K562 (cell line): ENCODE measurements around the gene CFL1. TPM values are rescaled to one million over a fixed set of nuclear protein-coding genes. Genes with fewer than 3 reads are reported as not detected.

ENCODE experiments used
- ARHGAP35 ChIP-seq: fragments of 450-650 bp; IDR thresholded peaks from 2 replicates; pipeline ENCODE4 v1.6.1; 2018; ENCODE audit not compliant: partially characterized antibody
- CHD4 ChIP-seq: fragments of 200-600 bp; sonication (generic); IDR thresholded peaks from 3 replicates; pipeline ENCODE4 v1.6.1; 2012; ENCODE audit warnings: low read depth, mild to moderate bottlenecking, mixed read lengths, low read length, inconsistent platforms; ENCODE audit not compliant: insufficient read depth, insufficient replicate concordance, poor library complexity, severe bottlenecking
- ESRRB ChIP-seq: fragments of 250-450 bp; sonication (Bioruptor Pico); IDR thresholded peaks from 2 replicates; pipeline ENCODE4 v1.5.0; 2020; ENCODE audit warnings: mild to moderate bottlenecking, moderate library complexity, borderline replicate concordance
- ETV6 ChIP-seq, 3 experiments: fragments of 150-350 bp in 1 of 3; sonication (generic) in 1 of 3; formaldehyde crosslinking in 1 of 3; IDR thresholded peaks; 2 replicates each; pipeline versions ENCODE4 v1.6.1 to v1.8.0; 2014 to 2022; ENCODE audit warnings: borderline replicate concordance in 2 of 3, low read depth in 2 of 3, antibody characterized with exemption in 1 of 3, low read length in 1 of 3, mild to moderate bottlenecking in 1 of 3, missing genetic modification reagents in 1 of 3
- HOXB6 ChIP-seq: fragments of 250-450 bp; sonication (Bioruptor Pico); IDR thresholded peaks from 2 replicates; pipeline ENCODE4 v1.5.1; 2022; ENCODE audit warnings: mild to moderate bottlenecking, borderline replicate concordance
- MEF2A ChIP-seq: IDR thresholded peaks from 2 replicates; pipeline ENCODE4 v1.6.1; 2011; ENCODE audit warnings: low read depth, mild to moderate bottlenecking, low read length, moderate library complexity; ENCODE audit not compliant: control insufficient read depth
- NFYB ChIP-seq: IDR thresholded peaks from 2 replicates; pipeline ENCODE4 v1.6.1; 2011; ENCODE audit warnings: mild to moderate bottlenecking, moderate library complexity; ENCODE audit not compliant: insufficient read length; ENCODE audit errors: extremely low read depth
- PML ChIP-seq: IDR thresholded peaks from 2 replicates; pipeline ENCODE4 v1.6.1; 2012; ENCODE audit warnings: low read length, inconsistent platforms
- POU5F1 ChIP-seq: fragments of 150-350 bp; IDR thresholded peaks from 2 replicates; pipeline ENCODE4 v1.6.1; 2014; ENCODE audit warnings: borderline replicate concordance, low read length, low read depth, mild to moderate bottlenecking; ENCODE audit not compliant: partially characterized antibody
- PURB ChIP-seq: sonication (generic); formaldehyde crosslinking; IDR thresholded peaks from 2 replicates; pipeline ENCODE4 v1.9.0; 2021; ENCODE audit warnings: low read depth, mild to moderate bottlenecking, missing genetic modification reagents
- TBL1XR1 ChIP-seq, 2 experiments: IDR thresholded peaks; 2 replicates each; pipeline ENCODE4 v1.6.1; 2012; ENCODE audit warnings: improper control_type of control experiment in 2 of 2, low read length in 2 of 2, mild to moderate bottlenecking in 1 of 2
- ZEB2 ChIP-seq: fragments of 450-650 bp; IDR thresholded peaks from 2 replicates; pipeline ENCODE4 v1.6.1; 2016
- ZNF143 ChIP-seq: sonication (generic); formaldehyde crosslinking; IDR thresholded peaks from 2 replicates; pipeline ENCODE4 v1.9.0; 2022; ENCODE audit warnings: mild to moderate bottlenecking, missing genetic modification reagents
- ZNF324 ChIP-seq: fragments of 250-450 bp; sonication (Bioruptor Pico); IDR thresholded peaks from 2 replicates; pipeline ENCODE4 v1.4.0; 2020; ENCODE audit warnings: mild to moderate bottlenecking
- ZNF384 ChIP-seq: IDR thresholded peaks from 2 replicates; pipeline ENCODE4 v1.6.1; 2012; ENCODE audit warnings: low read depth, low read length, improper control_type of control experiment
- polyA plus RNA-seq, 8 experiments: library from polyadenylated mRNA; depleted of rRNA in 4 of 8; stranded (reverse) in 5 of 8; unstranded in 3 of 8; fragments of >200 nt; fragmentation: Nextera tagmentation in 2 of 8; fragmentation: Illumina TruSeq in 1 of 8; extraction: Ambion mirVana in 2 of 8; extraction: Trizol in 1 of 8; gene quantifications; 2 replicates each; pipeline versions ENCODE4 v1.2.1 to v1.2.3, GENCODE V29; 2011 to 2014; ENCODE audit warnings: inconsistent platforms in 1 of 8, missing spikeins in 1 of 8
- total RNA-seq, 7 experiments: library from RNA; depleted of rRNA in 6 of 7; stranded (reverse); fragments of >200 nt in 6 of 7; fragmentation: Illumina TruSeq in 2 of 7; extraction: Trizol in 2 of 7; gene quantifications; 2 replicates each; pipeline versions ENCODE4 v1.2.1 to v1.2.3, GENCODE V29; 2011 to 2021; ENCODE audit warnings: low replicate concordance in 1 of 7
- TF ChIP-seq, protein P1 (sequence below): fragments of 250-450 bp; sonication (Bioruptor Pico); IDR thresholded peaks from 2 replicates; pipeline ENCODE4 v1.5.0; 2021; ENCODE audit warnings: mild to moderate bottlenecking, moderate library complexity
- TF ChIP-seq, protein P2 (sequence below): fragments of 450-650 bp; conservative IDR thresholded peaks from 2 replicates; pipeline ENCODE4 v1.6.1; 2016; ENCODE audit warnings: missing genetic modification characterization, low read depth, mild to moderate bottlenecking, control low read depth, missing compliant biosample characterization
- TF ChIP-seq, protein P3 (sequence below): fragments of 450-650 bp; formaldehyde crosslinking; IDR thresholded peaks from 2 replicates; pipeline ENCODE4 v1.4.0; 2020; ENCODE audit warnings: mild to moderate bottlenecking
- TF ChIP-seq, protein P4 (sequence below): fragments of 450-650 bp; formaldehyde crosslinking; IDR thresholded peaks from 2 replicates; pipeline ENCODE4 v1.4.0; 2022; ENCODE audit warnings: missing genetic modification characterization

The CFL1 gene
- total and polyA plus RNA-seq, 9 of the 15 experiments (the other 6 are each of a cell fraction or from before 2014, with no cell fraction given), result 105 to 1,101 (median 859) TPM

DNA sequence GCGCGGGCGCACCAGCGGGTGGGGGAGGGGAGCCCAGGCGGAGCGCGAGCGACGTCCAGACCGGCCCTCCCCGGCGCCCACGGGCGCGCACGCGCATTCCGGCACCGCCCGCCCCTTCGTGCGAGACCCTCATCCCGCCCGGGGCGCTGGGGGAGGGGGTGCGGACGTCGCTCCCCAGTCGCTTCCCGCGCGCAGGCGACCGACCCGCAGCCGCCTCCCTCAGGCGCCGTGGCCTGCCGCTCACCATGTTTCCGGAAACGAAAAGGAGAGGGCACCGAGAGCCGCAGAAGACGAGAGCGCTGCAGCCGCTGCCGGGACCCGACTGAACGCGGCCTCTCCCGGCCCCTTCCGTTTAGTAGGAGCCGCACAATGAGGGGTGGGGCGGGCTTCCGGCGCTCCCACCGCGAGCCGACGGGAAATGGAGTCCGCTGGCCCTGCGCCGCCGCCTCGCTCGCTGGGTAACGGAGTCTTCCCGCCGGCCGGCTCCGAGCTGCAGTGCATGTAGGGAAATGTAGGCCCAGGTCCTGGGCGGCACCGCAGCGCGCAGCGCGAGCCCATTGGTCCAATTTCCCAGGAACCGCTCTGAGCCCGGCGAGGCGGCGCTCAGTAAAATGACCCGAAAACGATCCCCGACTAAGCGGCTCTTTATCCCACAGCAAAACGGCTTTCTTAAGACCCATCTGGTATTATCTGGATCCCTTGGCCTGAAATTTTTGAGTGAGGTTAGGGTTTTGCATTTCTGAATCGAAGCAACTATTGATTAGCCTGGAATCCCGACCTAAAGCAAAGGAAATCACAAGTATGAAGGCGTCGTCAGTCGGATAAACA is at the start of gene CFL1 (continued):
- TF ChIP-seq, protein P1, sequence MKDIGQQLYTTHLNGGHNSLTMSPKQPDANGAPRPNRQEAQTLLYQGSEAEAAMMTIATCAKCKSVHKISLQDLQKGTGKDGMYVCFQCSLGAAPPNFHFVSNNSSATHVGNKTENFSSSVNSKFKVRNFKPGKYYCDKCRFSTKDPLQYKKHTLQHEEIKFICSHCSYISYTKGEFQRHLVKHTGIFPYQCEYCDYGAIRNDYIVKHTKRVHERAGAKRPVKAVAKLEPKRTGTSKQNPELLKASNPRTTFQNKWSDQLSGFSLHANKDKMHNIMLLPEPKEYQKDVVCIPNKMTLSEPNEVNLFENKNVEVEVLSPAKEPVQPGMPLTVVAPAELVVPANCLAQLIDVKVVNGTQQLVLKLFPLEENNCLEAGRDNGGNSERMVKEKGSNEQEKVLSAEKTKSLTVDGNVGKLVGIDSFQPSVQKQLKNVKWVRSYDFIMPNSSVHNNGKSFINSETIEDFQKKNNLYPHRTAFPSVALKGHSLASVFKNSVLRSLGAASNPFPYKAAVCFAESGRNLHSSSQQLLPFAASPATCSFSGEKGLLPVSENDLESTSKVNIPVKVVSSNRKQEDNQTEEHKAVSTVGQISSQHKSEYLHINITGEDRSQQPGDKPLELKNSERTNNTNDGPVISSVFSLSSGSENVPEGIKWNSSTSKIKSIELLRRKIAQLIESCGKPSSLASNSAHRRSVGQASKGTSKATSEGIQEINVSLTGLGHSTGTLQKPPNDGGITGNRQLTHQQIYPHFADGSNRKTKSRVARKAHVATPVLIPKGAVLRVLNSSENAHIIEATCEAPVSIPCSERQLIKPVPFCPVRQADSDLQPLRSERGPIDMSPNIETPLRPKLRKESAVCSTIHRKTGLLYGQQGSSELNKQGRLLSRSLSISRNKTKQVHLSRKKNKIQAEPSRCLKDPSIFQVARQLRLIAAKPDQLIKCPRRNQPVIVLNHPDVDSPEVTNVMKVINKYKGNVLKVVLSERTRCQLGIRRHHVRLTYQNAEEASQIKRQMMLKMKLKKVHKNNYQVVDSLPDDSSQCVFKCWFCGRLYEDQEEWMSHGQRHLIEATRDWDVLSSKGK (CRISPR knock-in tag), result no peak
- TF ChIP-seq ZNF143 (CRISPR knock-in tag) (peak; percentile 95), CHD4 (no peak), NFYB (peak; percentile 87), HOXB6 (CRISPR knock-in tag) (no peak), ESRRB (CRISPR knock-in tag) (no peak), ZNF384 (no peak), POU5F1 (no peak), PML (peak; percentile 87), MEF2A (no peak), ZEB2 (no peak), PURB (CRISPR knock-in tag) (no peak), ARHGAP35 (no peak), TBL1XR1 (IDR thresholded peaks at IDR 0.05; ENCODE audit: low read length in 2 of 2) (no peak; a peak in 2 of 4 replicates), ZNF324 (CRISPR knock-in tag) (no peak), ETV6 (IDR thresholded peaks at IDR 0.05; ENCODE audit: borderline replicate concordance in 1 of 2, low read depth in 2 of 2, low read length in 1 of 2) (no peak), ETV6 (CRISPR knock-in tag; IDR thresholded peaks at IDR 0.05; ENCODE audit: borderline replicate concordance) (no peak)
- TF ChIP-seq, protein P2, sequence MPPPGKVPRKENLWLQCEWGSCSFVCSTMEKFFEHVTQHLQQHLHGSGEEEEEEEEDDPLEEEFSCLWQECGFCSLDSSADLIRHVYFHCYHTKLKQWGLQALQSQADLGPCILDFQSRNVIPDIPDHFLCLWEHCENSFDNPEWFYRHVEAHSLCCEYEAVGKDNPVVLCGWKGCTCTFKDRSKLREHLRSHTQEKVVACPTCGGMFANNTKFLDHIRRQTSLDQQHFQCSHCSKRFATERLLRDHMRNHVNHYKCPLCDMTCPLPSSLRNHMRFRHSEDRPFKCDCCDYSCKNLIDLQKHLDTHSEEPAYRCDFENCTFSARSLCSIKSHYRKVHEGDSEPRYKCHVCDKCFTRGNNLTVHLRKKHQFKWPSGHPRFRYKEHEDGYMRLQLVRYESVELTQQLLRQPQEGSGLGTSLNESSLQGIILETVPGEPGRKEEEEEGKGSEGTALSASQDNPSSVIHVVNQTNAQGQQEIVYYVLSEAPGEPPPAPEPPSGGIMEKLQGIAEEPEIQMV (tag), result no peak
- TF ChIP-seq, protein P3, sequence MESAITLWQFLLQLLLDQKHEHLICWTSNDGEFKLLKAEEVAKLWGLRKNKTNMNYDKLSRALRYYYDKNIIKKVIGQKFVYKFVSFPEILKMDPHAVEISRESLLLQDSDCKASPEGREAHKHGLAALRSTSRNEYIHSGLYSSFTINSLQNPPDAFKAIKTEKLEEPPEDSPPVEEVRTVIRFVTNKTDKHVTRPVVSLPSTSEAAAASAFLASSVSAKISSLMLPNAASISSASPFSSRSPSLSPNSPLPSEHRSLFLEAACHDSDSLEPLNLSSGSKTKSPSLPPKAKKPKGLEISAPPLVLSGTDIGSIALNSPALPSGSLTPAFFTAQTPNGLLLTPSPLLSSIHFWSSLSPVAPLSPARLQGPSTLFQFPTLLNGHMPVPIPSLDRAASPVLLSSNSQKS (CRISPR knock-in tag), result no peak
- TF ChIP-seq, protein P4, sequence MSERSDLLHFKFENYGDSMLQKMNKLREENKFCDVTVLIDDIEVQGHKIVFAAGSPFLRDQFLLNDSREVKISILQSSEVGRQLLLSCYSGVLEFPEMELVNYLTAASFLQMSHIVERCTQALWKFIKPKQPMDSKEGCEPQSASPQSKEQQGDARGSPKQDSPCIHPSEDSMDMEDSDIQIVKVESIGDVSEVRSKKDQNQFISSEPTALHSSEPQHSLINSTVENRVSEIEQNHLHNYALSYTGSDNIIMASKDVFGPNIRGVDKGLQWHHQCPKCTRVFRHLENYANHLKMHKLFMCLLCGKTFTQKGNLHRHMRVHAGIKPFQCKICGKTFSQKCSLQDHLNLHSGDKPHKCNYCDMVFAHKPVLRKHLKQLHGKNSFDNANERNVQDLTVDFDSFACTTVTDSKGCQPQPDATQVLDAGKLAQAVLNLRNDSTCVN (CRISPR knock-in tag), result no peak
